DOHH2 (cell line): Measurements from ENCODE around the gene FAM199X.

Experiments
- H3F3A ChIP-seq: fragments of 200-600 bp; sonication (generic), shearing (Covaris generic); 2 replicates; pipeline ENCODE4 v1.6.0; 2016; ENCODE audit warnings: antibody characterized with exemption, mild to moderate bottlenecking; ENCODE audit not compliant: control insufficient read depth, insufficient read depth
- H3K27ac ChIP-seq: fragments of 200-600 bp; sonication (generic); 2 replicates; pipeline ENCODE4 v1.5.1; 2014; ENCODE audit warnings: low read depth, mild to moderate bottlenecking, low read length, moderate library complexity
- H3K27me3 ChIP-seq: fragments of 200-600 bp; sonication (generic); 2 replicates; pipeline ENCODE4 v1.6.1; 2014; ENCODE audit warnings: mild to moderate bottlenecking, low read length, mixed read lengths; ENCODE audit not compliant: control insufficient read depth
- H3K36me3 ChIP-seq: fragments of 200-600 bp; sonication (generic); 2 replicates; pipeline ENCODE4 v1.6.1; 2014; ENCODE audit warnings: mild to moderate bottlenecking, low read length, moderate library complexity, mixed read lengths; ENCODE audit not compliant: control insufficient read depth
- H3K4me1 ChIP-seq: fragments of 200-600 bp; sonication (generic); 2 replicates; pipeline ENCODE4 v1.6.1; 2014; ENCODE audit warnings: mild to moderate bottlenecking, low read length, mixed read lengths; ENCODE audit not compliant: control insufficient read depth
- H3K4me2 ChIP-seq: fragments of 200-600 bp; sonication (generic); 2 replicates; pipeline ENCODE4 v1.6.0; 2014; ENCODE audit warnings: mild to moderate bottlenecking, low read length, moderate library complexity
- H3K4me3 ChIP-seq: fragments of 200-600 bp; sonication (generic); 2 replicates; pipeline ENCODE4 v1.5.1; 2014; ENCODE audit warnings: mild to moderate bottlenecking, low read length, mixed read lengths
- H3K79me2 ChIP-seq: fragments of 200-600 bp; sonication (generic); 2 replicates; pipeline ENCODE4 v1.6.1; 2014; ENCODE audit warnings: mild to moderate bottlenecking, low read length, mixed read lengths; ENCODE audit not compliant: control insufficient read depth
- H3K9me2 ChIP-seq: fragments of 200-600 bp; sonication (generic); replicated peaks from 2 replicates; pipeline ENCODE4 v1.6.1; 2014; ENCODE audit warnings: mild to moderate bottlenecking, low read length, mixed read lengths; ENCODE audit not compliant: control insufficient read depth
- H3K9me3 ChIP-seq: fragments of 200-600 bp; sonication (generic); 2 replicates; pipeline ENCODE4 v1.6.1; 2014; ENCODE audit warnings: antibody characterized with exemption, low read length, mixed read lengths; ENCODE audit not compliant: control insufficient read depth, insufficient read depth
- H4K20me1 ChIP-seq: fragments of 200-600 bp; sonication (generic); 2 replicates; pipeline ENCODE4 v1.6.0; 2014; ENCODE audit warnings: low read depth, mild to moderate bottlenecking, antibody characterized with exemption, low read length, moderate library complexity; ENCODE audit not compliant: control insufficient read depth, insufficient read depth
- EZH2phosphoT487 ChIP-seq: fragments of 200-600 bp; sonication (generic); IDR thresholded peaks from 2 replicates; pipeline ENCODE4 v1.6.1; 2017; ENCODE audit warnings: borderline replicate concordance, mild to moderate bottlenecking, antibody characterized with exemption, low read length, moderate library complexity, mixed read lengths
- TF ChIP-seq, protein P1 (sequence below): fragments of 200-600 bp; sonication (generic); IDR thresholded peaks from one replicate; pipeline ENCODE4 v1.5.1; 2014; ENCODE audit warnings: antibody characterized with exemption, mild to moderate bottlenecking, low read depth, low read length; ENCODE audit not compliant: poor library complexity, severe bottlenecking

Gene FAM199X

DNA sequence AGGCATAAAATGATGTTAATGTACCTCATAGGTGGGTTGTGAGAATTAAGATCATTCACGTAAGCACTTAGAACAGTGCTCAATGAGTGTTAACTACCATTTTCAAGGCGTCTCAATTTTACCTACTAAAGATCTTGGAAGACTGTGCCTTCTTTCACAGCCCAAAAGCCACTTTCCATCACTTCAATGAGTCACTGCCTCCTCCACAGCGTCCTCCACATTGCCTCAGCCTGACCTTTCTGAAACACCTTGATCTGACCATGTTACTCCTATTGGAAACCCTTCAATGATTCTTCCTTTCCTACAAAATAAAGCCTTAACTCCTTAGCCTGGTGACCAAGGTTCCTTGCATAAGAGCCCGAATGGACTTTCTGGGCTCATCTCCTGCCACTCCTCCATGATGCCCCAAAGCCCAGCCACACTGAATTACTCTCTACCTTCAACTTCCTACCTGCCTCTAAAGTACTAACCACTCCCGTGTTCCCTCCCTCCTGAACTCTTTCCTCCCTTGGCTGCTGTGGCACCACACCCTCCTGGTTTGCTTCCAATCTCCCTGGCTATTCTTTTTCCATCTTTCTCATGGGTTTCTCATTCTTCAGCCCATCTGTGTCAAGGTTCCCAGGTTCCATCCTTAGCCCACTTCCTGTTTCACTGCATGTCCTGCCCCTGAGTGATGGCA lies 31.5 kb upstream of the FAM199X start:
- H3K36me3 ChIP-seq: no peaks in the 10 kb centered on the region
- H3K27me3 ChIP-seq: no peaks in the 10 kb centered on the region
- no peaks in the 10 kb centered on the region for H3K79me2 ChIP-seq
- H4K20me1 ChIP-seq: no peaks in the 10 kb centered on the region
- TF ChIP-seq, protein P1, sequence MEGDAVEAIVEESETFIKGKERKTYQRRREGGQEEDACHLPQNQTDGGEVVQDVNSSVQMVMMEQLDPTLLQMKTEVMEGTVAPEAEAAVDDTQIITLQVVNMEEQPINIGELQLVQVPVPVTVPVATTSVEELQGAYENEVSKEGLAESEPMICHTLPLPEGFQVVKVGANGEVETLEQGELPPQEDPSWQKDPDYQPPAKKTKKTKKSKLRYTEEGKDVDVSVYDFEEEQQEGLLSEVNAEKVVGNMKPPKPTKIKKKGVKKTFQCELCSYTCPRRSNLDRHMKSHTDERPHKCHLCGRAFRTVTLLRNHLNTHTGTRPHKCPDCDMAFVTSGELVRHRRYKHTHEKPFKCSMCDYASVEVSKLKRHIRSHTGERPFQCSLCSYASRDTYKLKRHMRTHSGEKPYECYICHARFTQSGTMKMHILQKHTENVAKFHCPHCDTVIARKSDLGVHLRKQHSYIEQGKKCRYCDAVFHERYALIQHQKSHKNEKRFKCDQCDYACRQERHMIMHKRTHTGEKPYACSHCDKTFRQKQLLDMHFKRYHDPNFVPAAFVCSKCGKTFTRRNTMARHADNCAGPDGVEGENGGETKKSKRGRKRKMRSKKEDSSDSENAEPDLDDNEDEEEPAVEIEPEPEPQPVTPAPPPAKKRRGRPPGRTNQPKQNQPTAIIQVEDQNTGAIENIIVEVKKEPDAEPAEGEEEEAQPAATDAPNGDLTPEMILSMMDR: no peak
- TF ChIP-seq EZH2phosphoT487: no peak
- no peak overlapping the region for H3K27ac ChIP-seq
- no peaks in the 10 kb centered on the region for H3F3A ChIP-seq
- no peak overlapping the region for H3K4me2 ChIP-seq
- peaks cover 10% of the 10 kb centered on the region for H3K4me1 ChIP-seq
- no peaks in the 10 kb centered on the region for H3K9me3 ChIP-seq
- H3K9me2 ChIP-seq: no peaks in the 10 kb centered on the region
- no peak overlapping the region for H3K4me3 ChIP-seq

DNA sequence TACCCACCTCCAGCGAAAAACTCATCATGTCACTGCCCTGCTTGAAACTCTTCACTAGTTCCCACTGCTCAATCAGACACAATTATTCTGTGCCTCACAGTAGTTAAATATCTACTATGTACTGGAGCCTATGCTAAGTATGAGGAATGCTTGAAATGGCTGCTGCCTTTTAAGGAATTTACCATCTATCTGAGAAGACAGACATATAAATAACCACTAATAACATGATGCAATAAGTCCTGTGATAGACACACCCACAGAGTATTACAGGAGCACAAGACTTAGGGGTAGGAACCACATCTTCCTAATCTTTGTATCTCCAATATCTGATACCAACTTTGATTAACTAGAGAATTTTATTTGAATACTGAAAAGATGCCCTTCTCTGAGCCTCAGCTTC lies 30.6 kb upstream of the FAM199X start:
- Histone ChIP-seq H3K9me3 (no peaks in the 10 kb centered on the region), H3F3A (no peaks in the 10 kb centered on the region), H3K79me2 (no peaks in the 10 kb centered on the region), H3K4me1 (peaks cover 10% of the 10 kb centered on the region), H3K27me3 (no peaks in the 10 kb centered on the region), H3K4me3 (no peak overlapping the region), H3K36me3 (no peaks in the 10 kb centered on the region), H3K4me2 (no peak overlapping the region), H4K20me1 (no peaks in the 10 kb centered on the region), H3K27ac (no peak overlapping the region), H3K9me2 (no peaks in the 10 kb centered on the region)
- no peak for TF ChIP-seq EZH2phosphoT487
- TF ChIP-seq, protein P1: no peak

DNA sequence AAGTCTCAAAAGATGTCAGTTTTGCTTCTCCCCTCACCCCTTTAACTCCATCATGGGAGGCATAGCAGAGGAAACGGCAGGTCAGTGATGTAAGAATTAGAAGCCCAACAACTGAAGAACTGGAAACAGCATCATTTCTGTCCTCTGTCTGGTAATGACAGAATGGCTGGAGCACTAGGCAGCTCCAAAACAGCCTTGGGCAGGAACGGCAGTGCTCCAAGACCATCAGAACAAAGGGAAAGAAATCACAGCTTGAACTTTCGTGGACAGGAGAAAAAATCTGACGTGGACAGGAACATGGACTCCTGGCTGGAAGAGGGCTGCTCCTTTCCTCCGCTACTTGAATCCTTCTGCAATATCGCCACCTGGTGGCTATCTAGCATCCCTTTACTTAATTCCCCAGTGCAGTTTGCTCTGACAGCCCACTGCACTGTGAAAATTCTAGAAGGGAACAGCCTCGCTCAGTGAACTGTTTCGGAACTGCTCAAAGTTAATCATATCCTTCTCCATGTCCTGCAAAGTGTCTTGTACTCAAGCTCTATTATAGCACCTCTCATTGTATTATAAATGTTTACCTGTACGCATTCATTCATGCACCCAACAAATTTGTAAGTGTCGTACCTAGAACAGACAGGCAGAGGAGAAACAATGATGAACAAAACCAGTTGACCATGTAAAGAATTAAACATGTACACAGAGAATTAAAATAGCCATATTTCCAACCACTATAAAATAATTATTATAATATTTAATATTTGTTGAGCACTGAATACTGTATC lies 29.8 kb upstream of the FAM199X start:
- no peaks in the 10 kb centered on the region for H3K9me3 ChIP-seq
- peak overlapping the region; percentile 63 for H3K4me2 ChIP-seq
- H3F3A ChIP-seq: no peaks in the 10 kb centered on the region
- H4K20me1 ChIP-seq: no peaks in the 10 kb centered on the region
- no peaks in the 10 kb centered on the region for H3K27me3 ChIP-seq
- H3K9me2 ChIP-seq: no peaks in the 10 kb centered on the region
- no peaks in the 10 kb centered on the region for H3K79me2 ChIP-seq
- no peak overlapping the region for H3K27ac ChIP-seq
- H3K4me3 ChIP-seq: peak overlapping the region; percentile 37
- H3K4me1 ChIP-seq: peaks cover 10% of the 10 kb centered on the region
- TF ChIP-seq EZH2phosphoT487: no peak
- TF ChIP-seq, protein P1: peak; percentile 62
- no peaks in the 10 kb centered on the region for H3K36me3 ChIP-seq
